Measurements from ENCODE around the gene PRELID3B.
A peak's percentile ranks its signal among the peaks of the same experiment; 100 is the strongest.
"Not testable (repeated sequence)": the region's sequence is repeated elsewhere in the genome, so short reads cannot be mapped to it uniquely, and the experiment has no call there.

Gene PRELID3B

GRCh38 chr20:59023616-59024015 lies 19.0 kb downstream of the PRELID3B start:
- Mint-ChIP-seq H3K9me3 (no peaks in the 10 kb centered on the region), H3K4me3 (no peak overlapping the region)
- no peak for ATAC-seq

GRCh38 chr20:59022754-59023153 lies 19.8 kb downstream of the PRELID3B start:
- Mint-ChIP-seq H3K36me3 (peaks cover 64% of the 10 kb centered on the region), H3K9me3 (no peaks in the 10 kb centered on the region), H3K4me1 (peaks cover 37% of the 10 kb centered on the region), H3K27me3 (no peaks in the 10 kb centered on the region), H3K4me3 (no peak overlapping the region), H3K27ac (peak overlapping the region; percentile 28)
- ATAC-seq = no peak

More at GRCh38 chr20:59023616-59024015, 19.0 kb downstream of the PRELID3B start:
- Mint-ChIP-seq H3K4me1 (peaks cover 31% of the 10 kb centered on the region), H3K36me3 (peaks cover 56% of the 10 kb centered on the region), H3K27me3 (no peaks in the 10 kb centered on the region), H3K27ac (peak overlapping the region; percentile 28)

- no peak overlapping the region for H3K27ac Mint-ChIP-seq
- H3K4me1 Mint-ChIP-seq = peaks cover 41% of the 10 kb centered on the region
- no peak for ATAC-seq
- no peaks in the 10 kb centered on the region for H3K9me3 Mint-ChIP-seq
- no peaks in the 10 kb centered on the region for H3K27me3 Mint-ChIP-seq
- no peak overlapping the region for H3K4me3 Mint-ChIP-seq
- peaks cover 49% of the 10 kb centered on the region for H3K36me3 Mint-ChIP-seq
These were observed 21.5 kb downstream of the PRELID3B start for GRCh38 chr20:59020938-59021551.

- H3K27me3 Mint-ChIP-seq = no peaks in the 10 kb centered on the region
- H3K27ac Mint-ChIP-seq = peak within 1 kb of the TSS; percentile 90
- H3K36me3 Mint-ChIP-seq = peaks cover 31% of the 10 kb centered on the region
- peaks cover 48% of the 10 kb centered on the region for H3K4me1 Mint-ChIP-seq
- no peak within 1 kb of the TSS for H3K4me3 Mint-ChIP-seq
- no peaks in the 10 kb centered on the region for H3K9me3 Mint-ChIP-seq
- no peak for ATAC-seq
These were observed 23.4 kb downstream of the PRELID3B start, which contains the start of gene TUBB1 for GRCh38 chr20:59019217-59019616. Gene TUBB1, plus strand, starts transcription at chr20:59019429. Its CDS starts 94 bp downstream, at chr20:59019523.

GRCh38 chr20:59018817-59019216 lies 23.8 kb downstream of the PRELID3B start:
- no peaks in the 10 kb centered on the region for H3K27me3 Mint-ChIP-seq
- H3K36me3 Mint-ChIP-seq = peaks cover 28% of the 10 kb centered on the region
- no peaks in the 10 kb centered on the region for H3K9me3 Mint-ChIP-seq
- H3K4me3 Mint-ChIP-seq = no peak overlapping the region
- peak overlapping the region; percentile 90 for H3K27ac Mint-ChIP-seq
- peaks cover 47% of the 10 kb centered on the region for H3K4me1 Mint-ChIP-seq
- no peak for ATAC-seq

- Mint-ChIP-seq H3K4me3 (no peak overlapping the region), H3K27ac (peak overlapping the region; percentile 90)
These were observed 24.9 kb downstream of the PRELID3B start for GRCh38 chr20:59017493-59018231.

GRCh38 chr20:59016795-59017492 lies 25.6 kb downstream of the PRELID3B start:
- Mint-ChIP-seq H3K4me1 (peaks cover 48% of the 10 kb centered on the region), H3K9me3 (no peaks in the 10 kb centered on the region), H3K4me3 (peak overlapping the region; percentile 2), H3K27ac (peak overlapping the region; percentile 90), H3K27me3 (no peaks in the 10 kb centered on the region), H3K36me3 (peaks cover 17% of the 10 kb centered on the region)
- ATAC-seq = peak; percentile 71

More at GRCh38 chr20:59017493-59018231, 24.9 kb downstream of the PRELID3B start:
- Mint-ChIP-seq H3K36me3 (peaks cover 24% of the 10 kb centered on the region), H3K9me3 (no peaks in the 10 kb centered on the region), H3K4me1 (peaks cover 50% of the 10 kb centered on the region), H3K27me3 (no peaks in the 10 kb centered on the region)
- peak; percentile 5 for ATAC-seq

- H3K4me3 Mint-ChIP-seq = peak overlapping the region; percentile 45
- ATAC-seq = no peak
- peak overlapping the region; percentile 90 for H3K27ac Mint-ChIP-seq
These were observed 26.5 kb downstream of the PRELID3B start for GRCh38 chr20:59015812-59016711.

GRCh38 chr20:59015411-59015810 lies 27.2 kb downstream of the PRELID3B start:
- no peak for ATAC-seq
- Mint-ChIP-seq H3K4me3 (no peak overlapping the region), H3K27ac (peak overlapping the region; percentile 90), H3K4me1 (peaks cover 57% of the 10 kb centered on the region), H3K9me3 (no peaks in the 10 kb centered on the region), H3K27me3 (no peaks in the 10 kb centered on the region), H3K36me3 (peaks cover 17% of the 10 kb centered on the region)

More at GRCh38 chr20:59015812-59016711, 26.5 kb downstream of the PRELID3B start:
- Mint-ChIP-seq H3K36me3 (peaks cover 17% of the 10 kb centered on the region), H3K9me3 (no peaks in the 10 kb centered on the region), H3K4me1 (peaks cover 54% of the 10 kb centered on the region), H3K27me3 (no peaks in the 10 kb centered on the region)

- H3K4me3 Mint-ChIP-seq = no peak overlapping the region
- H3K27me3 Mint-ChIP-seq = no peaks in the 10 kb centered on the region
- no peak for ATAC-seq
- H3K36me3 Mint-ChIP-seq = peaks cover 17% of the 10 kb centered on the region
- H3K27ac Mint-ChIP-seq = peak overlapping the region; percentile 60
- peaks cover 63% of the 10 kb centered on the region for H3K4me1 Mint-ChIP-seq
- H3K9me3 Mint-ChIP-seq = no peaks in the 10 kb centered on the region
These were observed 27.8 kb downstream of the PRELID3B start for GRCh38 chr20:59014680-59015389.

GRCh38 chr20:59013959-59014608 lies 28.5 kb downstream of the PRELID3B start:
- no peak for ATAC-seq
- Mint-ChIP-seq H3K36me3 (peaks cover 17% of the 10 kb centered on the region), H3K4me3 (no peak overlapping the region), H3K27ac (peak overlapping the region; percentile 64), H3K27me3 (no peaks in the 10 kb centered on the region), H3K4me1 (peaks cover 67% of the 10 kb centered on the region), H3K9me3 (no peaks in the 10 kb centered on the region)

GRCh38 chr20:59013031-59013951 lies 29.3 kb downstream of the PRELID3B start:
- peak overlapping the region; percentile 64 for H3K27ac Mint-ChIP-seq
- no peaks in the 10 kb centered on the region for H3K9me3 Mint-ChIP-seq
- no peaks in the 10 kb centered on the region for H3K27me3 Mint-ChIP-seq
- H3K36me3 Mint-ChIP-seq = peaks cover 13% of the 10 kb centered on the region
- peaks cover 71% of the 10 kb centered on the region for H3K4me1 Mint-ChIP-seq
- no peak for ATAC-seq
- H3K4me3 Mint-ChIP-seq = no peak overlapping the region

GRCh38 chr20:59011874-59012157 lies 30.8 kb downstream of the PRELID3B start:
- peaks cover 66% of the 10 kb centered on the region for H3K4me1 Mint-ChIP-seq
- H3K9me3 Mint-ChIP-seq, H3K4me3 Mint-ChIP-seq, H3K27me3 Mint-ChIP-seq, ATAC-seq, H3K27ac Mint-ChIP-seq: not testable (repeated sequence)
- H3K36me3 Mint-ChIP-seq = peaks cover 12% of the 10 kb centered on the region
